HEK293 (cell line): Measurements from ENCODE around the gene PP2D1.

Experiments
- CTCF ChIA-PET: fragments of 350-600 bp; formaldehyde crosslinking; extraction: SDS; loops from one replicate; lab custom pipeline; 2021; ENCODE audit warnings: antibody characterized with exemption; lab: Yijun Ruan, JAX
- POLR2A ChIA-PET: fragments of 300-600 bp; formaldehyde crosslinking; extraction: SDS; loops from one replicate; lab custom pipeline; 2020; ENCODE audit warnings: antibody characterized with exemption, inconsistent platforms; lab: Yijun Ruan, JAX
- H3K27ac ChIP-seq: fragments of 200-500 bp; sonication (Bioruptor generic); 2 replicates; pipeline ENCODE4 v1.5.1; 2014; ENCODE audit warnings: low read depth, low read length, control low read depth, inconsistent platforms; ENCODE audit errors: extremely low read depth
- H3K36me3 ChIP-seq, 2 experiments: fragments of 200-500 bp in 1 of 2; sonication (Bioruptor generic) in 1 of 2; 1 replicate in 1 of 2; 2 replicates in 1 of 2; pipeline ENCODE4 v1.5.1; 2014 to 2017; ENCODE audit warnings: inconsistent platforms in 2 of 2, low read length in 2 of 2; ENCODE audit not compliant: control insufficient read depth in 2 of 2, insufficient read depth in 1 of 2
- H3K4me1 ChIP-seq: fragments of 200-500 bp; sonication (Bioruptor generic); 2 replicates; pipeline ENCODE4 v1.5.1; 2014; ENCODE audit warnings: mild to moderate bottlenecking, low read length, inconsistent platforms; ENCODE audit not compliant: control insufficient read depth, insufficient read depth
- H3K4me3 ChIP-seq: 2 replicates; pipeline ENCODE4 v1.5.1; 2011; ENCODE audit warnings: low read depth, mild to moderate bottlenecking, control low read depth, low read length, moderate library complexity
- H3K9me3 ChIP-seq: fragments of 200-500 bp; sonication (Bioruptor generic); 2 replicates; pipeline ENCODE4 v1.5.1; 2014; ENCODE audit warnings: low read depth, low read length, inconsistent platforms; ENCODE audit not compliant: control insufficient read depth, insufficient read depth
- GFI1B ChIP-seq: fragments of 450-650 bp; formaldehyde crosslinking; IDR thresholded peaks from 2 replicates; pipeline ENCODE4 v1.5.1; 2016; ENCODE audit warnings: missing biosample characterization, missing genetic modification characterization
- KLF17 ChIP-seq: fragments of 450-650 bp; formaldehyde crosslinking; IDR thresholded peaks from 2 replicates; pipeline ENCODE4 v1.5.1; 2016; ENCODE audit warnings: missing biosample characterization, missing genetic modification characterization
- ZBTB48 ChIP-seq: fragments of 450-650 bp; formaldehyde crosslinking; IDR thresholded peaks from 2 replicates; pipeline ENCODE4 v1.5.1; 2016; ENCODE audit warnings: missing biosample characterization, missing genetic modification characterization
- ZFHX2 ChIP-seq: fragments of 450-650 bp; formaldehyde crosslinking; conservative IDR thresholded peaks from 2 replicates; pipeline ENCODE4 v1.5.1; 2016; ENCODE audit warnings: missing biosample characterization, missing genetic modification characterization
- ZFP37 ChIP-seq: fragments of 450-650 bp; formaldehyde crosslinking; IDR thresholded peaks from 2 replicates; pipeline ENCODE4 v1.5.1; 2016; ENCODE audit warnings: missing biosample characterization, missing genetic modification characterization
- ZNF112 ChIP-seq: fragments of 450-650 bp; formaldehyde crosslinking; IDR thresholded peaks from 2 replicates; pipeline ENCODE4 v1.5.0; 2017; ENCODE audit warnings: missing biosample characterization, missing genetic modification characterization
- ZNF148 ChIP-seq: fragments of 450-650 bp; formaldehyde crosslinking; IDR thresholded peaks from 2 replicates; pipeline ENCODE4 v1.5.0; 2017; ENCODE audit warnings: missing biosample characterization, missing genetic modification characterization, borderline replicate concordance
- ZNF169 ChIP-seq: fragments of 450-650 bp; formaldehyde crosslinking; IDR thresholded peaks from 2 replicates; pipeline ENCODE4 v1.5.1; 2016; ENCODE audit warnings: missing biosample characterization, missing genetic modification characterization
- ZNF211 ChIP-seq: fragments of 450-650 bp; formaldehyde crosslinking; IDR thresholded peaks from 2 replicates; pipeline ENCODE4 v1.5.1; 2016; ENCODE audit warnings: low read depth, missing biosample characterization, missing genetic modification characterization
- ZNF248 ChIP-seq: fragments of 450-650 bp; formaldehyde crosslinking; IDR thresholded peaks from 2 replicates; pipeline ENCODE4 v1.5.1; 2017; ENCODE audit warnings: missing biosample characterization, missing genetic modification characterization
- ZNF488 ChIP-seq: fragments of 450-650 bp; formaldehyde crosslinking; IDR thresholded peaks from 2 replicates; pipeline ENCODE4 v1.5.1; 2016; ENCODE audit warnings: missing biosample characterization, missing genetic modification characterization
- ZNF560 ChIP-seq: fragments of 450-650 bp; formaldehyde crosslinking; IDR thresholded peaks from 2 replicates; pipeline ENCODE4 v1.5.1; 2017; ENCODE audit warnings: missing biosample characterization, missing genetic modification characterization, borderline replicate concordance
- ZNF561 ChIP-seq: fragments of 450-650 bp; IDR thresholded peaks from 2 replicates; pipeline ENCODE4 v1.5.1; 2018; ENCODE audit warnings: missing biosample characterization, missing genetic modification characterization, borderline replicate concordance
- ZNF610 ChIP-seq: fragments of 450-650 bp; formaldehyde crosslinking; IDR thresholded peaks from 2 replicates; pipeline ENCODE4 v1.5.1; 2016; ENCODE audit warnings: missing biosample characterization, missing genetic modification characterization, borderline replicate concordance
- ZNF707 ChIP-seq: fragments of 450-650 bp; formaldehyde crosslinking; IDR thresholded peaks from 2 replicates; pipeline ENCODE4 v1.5.1; 2016; ENCODE audit warnings: missing biosample characterization, missing genetic modification characterization
- ZSCAN16 ChIP-seq: fragments of 450-650 bp; formaldehyde crosslinking; IDR thresholded peaks from 2 replicates; pipeline ENCODE4 v1.5.1; 2016; ENCODE audit warnings: missing biosample characterization, missing genetic modification characterization
- ZSCAN5A ChIP-seq: fragments of 450-650 bp; formaldehyde crosslinking; IDR thresholded peaks from 2 replicates; pipeline ENCODE4 v1.5.1; 2016; ENCODE audit warnings: missing biosample characterization, missing genetic modification characterization
- TF ChIP-seq, protein P1 (sequence below): fragments of 450-650 bp; IDR thresholded peaks from 2 replicates; pipeline ENCODE4 v1.5.1; 2018; ENCODE audit warnings: missing biosample characterization, mild to moderate bottlenecking, missing genetic modification characterization

The PP2D1 gene

GRCh38 chr3:20054549-20054987 lies 42.5 kb upstream of the PP2D1 start (continued):
- TF ChIP-seq ZFHX2 (tag by site-specific recombination), result no peak
- TF ChIP-seq, all 188 proteins: peak for 38

DNA sequence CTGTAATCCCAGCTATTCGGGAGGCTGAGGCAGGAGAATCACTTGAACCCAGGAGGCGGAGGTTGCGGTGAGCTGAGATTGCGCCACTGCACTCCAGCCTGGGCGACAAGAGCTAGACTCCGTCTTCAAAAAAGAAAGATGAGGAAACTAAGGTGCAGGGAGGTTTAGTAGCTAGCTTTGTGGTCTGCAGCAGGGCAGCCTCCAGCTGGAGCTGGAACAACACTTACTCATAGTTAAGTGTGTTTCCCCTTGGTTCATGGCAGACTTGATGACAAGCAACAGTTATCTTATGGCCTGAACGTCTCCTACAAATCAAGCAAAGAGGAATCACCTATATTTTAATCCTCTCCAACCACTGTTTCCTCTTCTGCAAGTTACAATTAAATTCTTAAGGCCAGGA lies 40.8 kb upstream of the PP2D1 start:
- POLR2A ChIA-PET, result no interaction called here

More for the DNA sequence above, 40.8 kb upstream of the PP2D1 start:
- H3K36me3 ChIP-seq, result no peaks in the 10 kb centered on the region
- H3K27ac ChIP-seq, result no peak overlapping the region
- no peak overlapping the region for H3K4me3 ChIP-seq
- H3K9me3 ChIP-seq, result no peaks in the 10 kb centered on the region
- TF ChIP-seq GFI1B (tag by site-specific recombination), result no peak
- TF ChIP-seq ZSCAN5A (tag by site-specific recombination), result no peak
- TF ChIP-seq ZNF112 (tag by site-specific recombination), result no peak
- TF ChIP-seq ZNF560, result no peak
- no peak for TF ChIP-seq ZFP37 (tag by site-specific recombination)
- TF ChIP-seq ZSCAN16 (tag by site-specific recombination), result no peak
- no peak for TF ChIP-seq ZNF561 (tag by site-specific recombination)
- TF ChIP-seq ZNF169 (tag by site-specific recombination), result no peak
- TF ChIP-seq ZNF211 (tag by site-specific recombination), result no peak
- no peak for TF ChIP-seq KLF17
- TF ChIP-seq ZBTB48 (tag by site-specific recombination), result no peak
- TF ChIP-seq, protein P1, sequence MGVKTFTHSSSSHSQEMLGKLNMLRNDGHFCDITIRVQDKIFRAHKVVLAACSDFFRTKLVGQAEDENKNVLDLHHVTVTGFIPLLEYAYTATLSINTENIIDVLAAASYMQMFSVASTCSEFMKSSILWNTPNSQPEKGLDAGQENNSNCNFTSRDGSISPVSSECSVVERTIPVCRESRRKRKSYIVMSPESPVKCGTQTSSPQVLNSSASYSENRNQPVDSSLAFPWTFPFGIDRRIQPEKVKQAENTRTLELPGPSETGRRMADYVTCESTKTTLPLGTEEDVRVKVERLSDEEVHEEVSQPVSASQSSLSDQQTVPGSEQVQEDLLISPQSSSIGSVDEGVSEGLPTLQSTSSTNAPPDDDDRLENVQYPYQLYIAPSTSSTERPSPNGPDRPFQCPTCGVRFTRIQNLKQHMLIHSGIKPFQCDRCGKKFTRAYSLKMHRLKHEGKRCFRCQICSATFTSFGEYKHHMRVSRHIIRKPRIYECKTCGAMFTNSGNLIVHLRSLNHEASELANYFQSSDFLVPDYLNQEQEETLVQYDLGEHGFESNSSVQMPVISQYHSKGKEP (tag by site-specific recombination), result no peak
- no peak for TF ChIP-seq ZNF488 (tag by site-specific recombination)
- no peak for TF ChIP-seq ZNF707 (tag by site-specific recombination)
- no peak for TF ChIP-seq ZNF248 (tag by site-specific recombination)
- no peak for TF ChIP-seq ZNF610
- TF ChIP-seq ZNF148 (tag by site-specific recombination), result no peak
- peaks cover 26% of the 10 kb centered on the region for H3K4me1 ChIP-seq
- CTCF ChIA-PET, result interaction anchor here (0.6 kb wide), 1 partner anchor 20 kb away, joined by 3 read pairs; no protein-coding TSS in a partner anchor
